NCI-H748 (cell line): ENCODE measurements around the gene USP30.

Source experiments
- DNase-seq: peaks from one replicate; lab custom pipeline; 2025; ENCODE audit not compliant: unreplicated experiment; lab: John Stamatoyannopoulos, UW

USP30 gene

DNA sequence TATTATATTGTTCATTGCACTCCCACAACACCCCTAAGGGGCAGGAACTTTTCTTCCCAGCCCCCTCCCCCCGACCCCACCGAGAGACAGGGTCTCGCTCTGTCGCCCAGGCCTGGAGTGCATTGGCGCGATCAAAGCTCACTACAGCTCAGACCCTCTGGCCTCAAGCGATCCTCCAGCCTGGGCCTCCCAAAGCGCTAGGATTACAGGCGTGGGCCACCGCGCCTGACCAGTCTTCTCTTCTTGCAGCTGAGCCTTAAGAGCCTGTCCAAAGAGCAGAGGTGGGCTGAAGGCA, 44.7 kb downstream of the USP30 start:
- DNase-seq: no peak

GRCh38 chr12:109097435-109098182, 45.2 kb downstream of the USP30 start, which contains the start of gene UNG:
Gene UNG (plus strand): TSS chr12:109097597. CDS start chr12:109097680, 83 bp downstream.
- peak; percentile 97 for DNase-seq

- peak; percentile 78 for DNase-seq
These were observed 45.8 kb downstream of the USP30 start for GRCh38 chr12:109098183-109098604.

DNA sequence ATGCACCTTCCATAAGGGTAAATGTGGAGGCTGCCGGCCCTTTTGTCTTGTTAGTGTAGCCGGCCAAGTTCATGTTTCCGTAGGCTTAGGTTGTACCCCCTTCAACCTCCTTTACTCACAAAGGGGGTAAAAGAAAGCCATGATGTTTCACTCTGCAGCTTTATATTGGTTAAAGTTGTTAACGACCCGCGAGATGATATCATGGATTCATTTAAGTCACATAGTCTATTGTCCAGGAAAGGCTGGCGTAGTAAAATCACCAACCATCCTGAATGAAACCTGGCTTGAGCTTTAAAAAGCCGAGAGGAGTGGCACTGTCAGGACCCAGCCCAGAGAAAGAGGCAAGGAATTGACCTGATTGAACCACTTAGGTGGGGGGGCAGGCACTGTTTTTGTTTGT, 46.3 kb downstream of the USP30 start:
- no peak for DNase-seq

- DNase-seq: no peak
These were observed 47.1 kb downstream of the USP30 start for GRCh38 chr12:109099431-109100020.

- no peak for DNase-seq
These were observed 48.4 kb downstream of the USP30 start for GRCh38 chr12:109100741-109101140.

- DNase-seq: no peak
These were observed 50.1 kb downstream of the USP30 start for GRCh38 chr12:109102491-109102890.

GRCh38 chr12:109105176-109105575, 52.8 kb downstream of the USP30 start:
- no peak for DNase-seq

- DNase-seq: no peak
These were observed 57.5 kb downstream of the USP30 start for GRCh38 chr12:109109746-109110350.

GRCh38 chr12:109110988-109111495, 58.7 kb downstream of the USP30 start:
- no peak for DNase-seq

GRCh38 chr12:109112720-109113465, 60.5 kb downstream of the USP30 start:
- no peak for DNase-seq

DNA sequence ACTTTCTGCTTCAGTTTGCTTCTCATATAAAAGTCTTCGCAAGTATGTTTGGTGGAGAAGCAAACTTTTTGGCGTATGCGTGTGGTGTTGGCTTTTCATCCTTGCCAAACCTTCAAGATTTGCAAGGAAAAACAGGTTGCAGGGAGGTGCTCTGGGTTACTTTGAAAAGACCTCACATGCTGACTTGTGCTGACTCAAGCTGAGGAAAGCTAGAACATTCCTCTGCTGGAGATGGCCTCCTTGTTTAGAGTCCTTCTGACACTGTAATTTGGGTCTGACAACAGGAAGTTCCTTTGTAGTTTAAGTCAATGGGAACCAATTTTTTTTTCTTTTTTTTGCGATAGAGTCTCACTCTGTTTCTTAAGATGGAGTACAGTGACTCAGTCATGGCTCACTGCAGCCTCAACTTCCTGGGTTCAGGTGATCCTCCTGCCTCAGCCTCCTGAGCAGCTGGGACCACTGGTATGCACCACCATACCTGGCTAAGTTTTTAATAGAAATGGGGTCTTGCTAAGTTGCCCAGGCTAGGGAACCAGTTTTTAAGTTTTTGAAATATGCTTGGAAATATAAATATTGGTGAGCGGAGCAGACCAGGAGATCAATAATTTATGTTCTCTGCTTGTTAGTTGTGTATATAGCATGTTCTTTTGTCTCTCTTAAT, 61.4 kb downstream of the USP30 start:
- no peak for DNase-seq

DNA sequence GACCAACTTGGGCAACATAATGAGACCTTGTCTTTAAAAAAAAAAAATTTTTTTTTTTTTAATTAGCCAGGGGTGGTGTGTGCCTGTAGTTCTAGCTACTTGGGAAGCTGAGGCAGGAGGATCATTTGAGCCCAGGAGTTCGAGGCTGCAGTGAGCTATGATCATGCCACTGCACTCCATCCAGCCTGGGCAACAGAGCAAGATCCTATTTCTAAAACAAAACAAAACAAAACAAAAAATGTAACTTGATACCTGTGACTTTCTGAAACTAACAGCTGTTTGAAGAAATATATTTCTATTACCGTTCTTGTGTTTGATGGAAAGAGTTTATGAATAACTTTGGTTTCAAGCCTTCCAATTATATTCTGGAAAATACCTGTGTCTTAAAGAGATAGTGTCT, 62.3 kb downstream of the USP30 start:
- DNase-seq: no peak

DNA sequence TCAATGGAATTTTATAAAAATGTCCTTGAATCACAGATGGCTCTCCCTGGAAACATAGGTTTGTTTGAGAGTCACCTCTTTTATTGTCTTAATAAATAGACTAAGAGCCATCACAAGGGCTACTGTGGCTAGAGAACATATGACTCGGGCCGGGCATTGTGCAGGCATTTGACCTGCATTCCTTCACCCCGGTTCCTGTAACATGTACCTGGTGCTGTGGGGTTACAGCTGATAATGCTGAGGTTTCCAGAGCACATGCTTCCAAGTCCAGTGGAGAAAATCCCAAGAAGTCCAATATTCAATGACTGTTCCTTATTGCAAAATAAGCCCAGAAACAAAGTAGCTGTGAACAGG, 63.0 kb downstream of the USP30 start:
- DNase-seq: no peak

- no peak for DNase-seq
These were observed 63.6 kb downstream of the USP30 start, which contains the start of gene ACACB for GRCh38 chr12:109115758-109116610. Gene ACACB (plus strand): TSS chr12:109116587. CDS start chr12:109139406, 22,819 bp downstream.

DNA sequence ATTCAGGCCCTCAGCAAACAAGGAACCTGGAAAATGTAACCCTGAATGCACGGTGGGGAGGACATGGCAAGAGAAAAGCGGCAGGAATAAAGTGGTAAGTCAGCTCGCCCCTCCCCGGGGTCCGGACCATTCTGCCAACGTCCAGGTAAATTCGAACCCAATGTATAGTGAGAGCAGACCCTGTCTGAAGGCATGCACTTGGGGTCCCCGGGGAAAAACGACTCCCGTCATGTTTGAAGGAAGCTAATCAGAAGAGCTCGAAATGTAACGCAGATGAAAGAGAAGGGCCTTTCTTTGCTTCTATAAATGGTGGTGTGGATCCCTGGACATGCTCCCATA, 64.2 kb downstream of the USP30 start:
- no peak for DNase-seq

GRCh38 chr12:109120095-109120494, 67.7 kb downstream of the USP30 start:
- DNase-seq: no peak

- no peak for DNase-seq
These were observed 68.2 kb downstream of the USP30 start for GRCh38 chr12:109120557-109120956.

GRCh38 chr12:109121346-109121880, 69.0 kb downstream of the USP30 start:
- DNase-seq: no peak
